HepG2 (cell line): ENCODE measurements around the gene TCF23.

Experiments
- CTCF ChIP-seq: sonication (generic); formaldehyde crosslinking; IDR thresholded peaks from 2 replicates; pipeline ENCODE4 v1.5.0; 2020; ENCODE audit warnings: mild to moderate bottlenecking, missing genetic modification reagents, moderate library complexity
- E2F1 ChIP-seq: sonication (generic); formaldehyde crosslinking; IDR thresholded peaks from 2 replicates; pipeline ENCODE4 v1.5.0; 2020; ENCODE audit warnings: missing genetic modification reagents
- ZIK1 ChIP-seq: sonication (generic); formaldehyde crosslinking; IDR thresholded peaks from 2 replicates; pipeline ENCODE4 v1.5.0; 2020; ENCODE audit warnings: mild to moderate bottlenecking, low read depth, missing genetic modification reagents, borderline replicate concordance

- TF ChIP-seq E2F1 (CRISPR knock-in tag) (no peak), CTCF (CRISPR knock-in tag) (no peak), ZIK1 (no peak)
Observed at GRCh38 chr2:27105981-27106380, 42.8 kb upstream of the TCF23 start.
